Pericardium fibroblast (primary cell): Measurements from ENCODE around the gene JSRP1. TPM values are rescaled to one million over a fixed set of nuclear protein-coding genes. Genes with fewer than 3 reads are reported as not detected.

Source experiments
- total RNA-seq: library from RNA; depleted of rRNA; stranded (reverse); fragments of >200 nt; gene quantifications from 2 replicates; pipeline ENCODE4 v1.2.3, GENCODE V29; 2015

The JSRP1 gene
- 1.5 TPM in 1 of 2 replicates, not detected in the other for total RNA-seq

DNA sequence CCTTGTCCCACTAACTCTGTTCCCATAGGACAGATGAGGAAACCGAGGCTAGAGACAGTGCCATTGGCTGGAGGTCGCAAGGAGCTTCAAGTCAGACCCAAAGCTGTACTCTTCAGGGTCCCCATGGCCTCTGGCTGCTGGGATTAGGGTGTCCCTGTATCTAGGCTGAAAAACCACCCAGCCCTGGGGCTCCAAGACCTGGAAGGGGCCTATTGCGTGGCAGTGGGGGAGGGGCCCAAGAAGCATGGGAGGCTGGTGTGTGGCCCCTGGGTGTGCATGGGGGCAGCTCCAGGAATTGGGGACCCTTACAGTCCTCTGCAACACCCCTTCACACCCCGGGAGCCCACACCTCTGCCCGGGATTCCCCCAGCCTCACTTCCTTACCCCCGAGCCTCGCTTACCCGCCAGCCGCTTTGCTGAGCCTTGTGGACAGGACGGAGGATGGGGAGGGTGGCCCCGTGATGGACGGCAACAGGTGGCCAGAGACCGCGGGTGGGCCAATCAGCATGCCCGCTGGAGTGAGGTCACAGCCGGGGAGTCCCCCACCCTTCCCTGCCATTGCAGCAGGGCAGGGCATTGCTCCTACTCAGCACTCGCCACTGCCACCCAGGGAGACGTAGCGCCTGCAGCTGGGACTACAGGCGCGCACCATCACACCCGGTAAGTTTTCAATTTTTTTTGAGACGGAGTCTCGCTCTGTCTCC, at the start of gene JSRP1:
Gene JSRP1, minus strand, starts transcription at position 436 of the 704 bp plus-strand sequence. CDS start 1,103 bp downstream, outside the sequence.

GRCh38 chr19:2282062-2282861, 26.0 kb upstream of the JSRP1 start, which contains the start of gene PEAK3:
Gene PEAK3, minus strand, starts transcription at chr19:2282175. Its CDS starts 1,244 bp downstream, at chr19:2280931.

GRCh38 chr19:2249010-2249866, 7.0 kb downstream of the JSRP1 start, which contains the start of gene AMH:
Gene AMH, plus strand, starts transcription at chr19:2249323. Its CDS starts 10 bp downstream, at chr19:2249333.

DNA sequence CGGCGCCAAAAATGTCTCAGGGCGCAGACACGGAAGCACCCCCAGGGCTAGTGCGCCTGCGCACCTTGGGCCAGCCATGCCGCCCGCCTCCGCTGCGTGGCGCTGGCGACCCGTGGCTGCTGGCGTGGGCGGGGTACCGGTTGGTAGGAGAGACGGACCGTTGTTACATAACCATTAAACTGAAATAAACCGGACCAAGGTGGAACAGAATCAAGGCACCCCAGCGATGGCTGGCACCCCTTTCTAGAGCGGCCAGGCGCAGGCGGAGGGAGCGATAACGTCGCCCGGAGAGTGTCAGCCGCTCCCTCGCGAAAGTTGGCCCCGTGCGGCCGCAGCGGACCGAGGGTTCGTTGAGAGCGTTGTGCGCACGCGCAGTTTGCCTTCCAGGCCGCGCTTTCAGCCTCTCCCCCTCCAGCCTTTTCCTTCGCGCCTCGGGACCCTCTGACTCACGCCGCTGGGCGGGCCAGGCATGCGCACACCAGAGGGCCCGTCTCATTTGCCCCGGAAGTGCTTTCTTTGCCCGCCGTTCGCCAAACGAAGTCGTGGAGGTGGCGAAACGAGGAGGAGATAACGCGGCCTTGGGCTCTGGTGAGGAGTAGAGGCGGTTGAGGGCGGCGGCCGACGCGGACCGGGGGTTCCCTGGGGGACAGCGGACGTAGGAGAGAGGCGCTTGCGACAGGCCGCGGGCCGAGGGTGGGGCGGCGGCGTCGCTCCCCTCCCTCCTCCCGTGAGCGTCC, 19.7 kb downstream of the JSRP1 start, which contains the start of the genes PLEKHJ1 and SF3A2:
Gene PLEKHJ1, minus strand, starts transcription at position 16 of the 737 bp plus-strand sequence. CDS start 81 bp downstream, outside the sequence.
Gene SF3A2, plus strand, starts transcription at position 511 of the 737 bp plus-strand sequence. CDS start 6,595 bp downstream, outside the sequence.

Other genes with a start within 250 kb of the JSRP1 start
- 94.8 and 143 TPM in 2 replicates for gene BTBD2, start 240.7 kb downstream of the JSRP1 start, total RNA-seq
- gene MKNK2, start 205.2 kb downstream of the JSRP1 start, total RNA-seq = 96.9 and 116 TPM in 2 replicates
- gene MOB3A, start 160.1 kb downstream of the JSRP1 start, total RNA-seq = 26.6 and 36.9 TPM in 2 replicates
- gene IZUMO4, start 159.5 kb downstream of the JSRP1 start, total RNA-seq = 0.82 and 1.3 TPM in 2 replicates
- 88.9 and 107 TPM in 2 replicates for gene AP3D1, start 104.9 kb downstream of the JSRP1 start, total RNA-seq
- 10.1 and 13.9 TPM in 2 replicates for gene DOT1L, start 92.5 kb downstream of the JSRP1 start, total RNA-seq
- 58.4 and 81.5 TPM in 2 replicates for gene PLEKHJ1, start 20.1 kb downstream of the JSRP1 start, total RNA-seq
- 34.6 and 36.6 TPM in 2 replicates for gene SF3A2, start 19.6 kb downstream of the JSRP1 start, total RNA-seq
- gene AMH, start 7.1 kb downstream of the JSRP1 start, total RNA-seq = 1.8 and 3.7 TPM in 2 replicates
- 0.09 TPM in 1 of 2 replicates, not detected in the other for gene PEAK3, start 25.8 kb upstream of the JSRP1 start, total RNA-seq
- not detected in 2 replicates for gene LINGO3, start 51.7 kb upstream of the JSRP1 start, total RNA-seq
- gene LSM7, start 72.2 kb upstream of the JSRP1 start, total RNA-seq = 203 and 211 TPM in 2 replicates
- gene SPPL2B, start 72.3 kb upstream of the JSRP1 start, total RNA-seq = 39.2 and 39.3 TPM in 2 replicates
- not detected in 2 replicates for gene TMPRSS9, start 103.8 kb upstream of the JSRP1 start, total RNA-seq
- gene TIMM13, start 171.2 kb upstream of the JSRP1 start, total RNA-seq = 56.1 and 65.8 TPM in 2 replicates
- 43.3 and 45.3 TPM in 2 replicates for gene LMNB2, start 200.5 kb upstream of the JSRP1 start, total RNA-seq
- gene GADD45B, start 219.7 kb upstream of the JSRP1 start, total RNA-seq = 58.5 and 176 TPM in 2 replicates